Measurements from ENCODE around the gene PKIG. TPM values are rescaled to one million over a fixed set of nuclear protein-coding genes. Genes with fewer than 3 reads are reported as not detected.

Gene PKIG
- total and polyA plus RNA-seq, 9 of the 15 experiments (the other 6 are each of a cell fraction or from before 2014, with no cell fraction given), result 0.13 to 7.0 (median 4.7) TPM

DNA sequence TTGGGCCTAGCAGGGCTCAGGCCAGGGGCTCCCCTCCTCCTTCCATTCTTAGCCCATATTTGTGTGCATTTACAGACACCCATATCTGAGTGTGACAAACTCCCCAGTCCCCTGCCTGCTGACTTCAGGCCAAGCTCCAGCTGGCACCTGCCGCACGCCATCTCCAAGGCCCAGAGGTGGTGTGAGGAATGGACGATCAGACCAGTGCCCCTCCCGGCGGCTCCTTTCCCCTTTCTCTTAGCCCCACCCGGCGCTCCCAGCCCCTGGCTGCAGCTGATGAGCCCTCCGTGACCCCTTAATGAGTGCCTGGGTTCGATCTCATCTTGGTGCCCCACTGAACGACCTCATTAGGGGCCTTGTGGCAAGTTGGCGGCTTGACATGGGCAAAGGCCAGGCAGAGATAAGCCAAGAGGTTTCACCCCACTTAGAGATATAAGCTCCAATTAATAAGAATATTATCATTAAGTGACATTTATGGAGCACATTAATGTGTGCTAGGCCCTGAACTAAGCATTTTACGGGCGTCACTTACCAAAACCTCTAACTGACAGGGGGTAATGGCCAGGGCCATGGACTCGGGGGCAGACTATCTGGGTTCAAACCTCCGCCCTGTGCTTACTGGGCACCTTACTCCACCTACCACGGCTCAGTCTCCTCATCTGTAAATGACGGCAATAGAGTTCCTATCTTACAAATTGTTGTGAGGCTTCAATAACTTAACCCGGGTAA lies 51.7 kb downstream of the PKIG start:
- in situ Hi-C loops (cut with MboI), result no loop called here
- no peak overlapping the region for H3K4me3 ChIP-seq
- H3K36me3 ChIP-seq (ENCODE audit: control insufficient read depth, insufficient read depth, low read length), result no peaks in the 10 kb centered on the region
- DNase-seq (ENCODE audit: extremely low read depth in 1 of 4, low spot score in 3 of 4), result no peak
- peaks cover 0 to 3% of the 10 kb centered on the region in 2 experiments; a peak in 2 of 5 replicates for H3K4me1 ChIP-seq (replicated peaks in 1 of 2; ENCODE audit: control insufficient read depth in 2 of 2, insufficient read depth in 2 of 2, low read length in 2 of 2)
- intact Hi-C loops (cut with micrococcal nuclease), result no loop called here
- peaks cover 0 to 7% of the 10 kb centered on the region in 2 experiments; a peak in 3 of 5 replicates for H3K27me3 ChIP-seq (ENCODE audit: control insufficient read depth in 2 of 2, insufficient read depth in 2 of 2, low read length in 2 of 2)
- H3K9me1 ChIP-seq (ENCODE audit: control insufficient read depth, insufficient read depth, low read length), result peaks cover 3% of the 10 kb centered on the region
- H3K9me3 ChIP-seq (replicated peaks; ENCODE audit: control insufficient read depth, insufficient read depth, low read depth, low read length), result no peaks in the 10 kb centered on the region
- no peak overlapping the region for H3K4me2 ChIP-seq (ENCODE audit: insufficient read depth, low read length)
- H4K20me1 ChIP-seq (replicated peaks; ENCODE audit: control insufficient read depth, insufficient read depth, low read length), result no peaks in the 10 kb centered on the region
- no TSS peak for BruUV-seq (replicated peaks)
- no peak for ATAC-seq
- H3K27ac ChIP-seq (ENCODE audit: extremely low read depth, low read depth, low read length), result no peak overlapping the region
- H3K79me2 ChIP-seq (ENCODE audit: control insufficient read depth, insufficient read depth, low read length), result no peaks in the 10 kb centered on the region
- ChIA-PET POLR2A (interaction anchor here (0.6 to 1.4 kb wide), 2 partner anchors 11 to 224 kb away, joined by 4 read pairs; no protein-coding TSS in a partner anchor), CTCF (ENCODE audit: low intra/inter-chr PET ratio) (no interaction called here)
- FAIRE-seq, result no peak
- no peak overlapping the region; a peak in 1 of 4 replicates for H3K9ac ChIP-seq (ENCODE audit: insufficient read depth in 1 of 2, low read depth in 2 of 2, low read length in 2 of 2)
- no peak overlapping the region for H2AFZ ChIP-seq (ENCODE audit: low read depth, low read length)
- 60% methylated on average over 11 of the region's 18 CpGs for whole genome bisulfite sequencing (ENCODE audit: insufficient coverage, low coverage, missing lambda C conversion rate)
- TF ChIP-seq, protein P1, sequence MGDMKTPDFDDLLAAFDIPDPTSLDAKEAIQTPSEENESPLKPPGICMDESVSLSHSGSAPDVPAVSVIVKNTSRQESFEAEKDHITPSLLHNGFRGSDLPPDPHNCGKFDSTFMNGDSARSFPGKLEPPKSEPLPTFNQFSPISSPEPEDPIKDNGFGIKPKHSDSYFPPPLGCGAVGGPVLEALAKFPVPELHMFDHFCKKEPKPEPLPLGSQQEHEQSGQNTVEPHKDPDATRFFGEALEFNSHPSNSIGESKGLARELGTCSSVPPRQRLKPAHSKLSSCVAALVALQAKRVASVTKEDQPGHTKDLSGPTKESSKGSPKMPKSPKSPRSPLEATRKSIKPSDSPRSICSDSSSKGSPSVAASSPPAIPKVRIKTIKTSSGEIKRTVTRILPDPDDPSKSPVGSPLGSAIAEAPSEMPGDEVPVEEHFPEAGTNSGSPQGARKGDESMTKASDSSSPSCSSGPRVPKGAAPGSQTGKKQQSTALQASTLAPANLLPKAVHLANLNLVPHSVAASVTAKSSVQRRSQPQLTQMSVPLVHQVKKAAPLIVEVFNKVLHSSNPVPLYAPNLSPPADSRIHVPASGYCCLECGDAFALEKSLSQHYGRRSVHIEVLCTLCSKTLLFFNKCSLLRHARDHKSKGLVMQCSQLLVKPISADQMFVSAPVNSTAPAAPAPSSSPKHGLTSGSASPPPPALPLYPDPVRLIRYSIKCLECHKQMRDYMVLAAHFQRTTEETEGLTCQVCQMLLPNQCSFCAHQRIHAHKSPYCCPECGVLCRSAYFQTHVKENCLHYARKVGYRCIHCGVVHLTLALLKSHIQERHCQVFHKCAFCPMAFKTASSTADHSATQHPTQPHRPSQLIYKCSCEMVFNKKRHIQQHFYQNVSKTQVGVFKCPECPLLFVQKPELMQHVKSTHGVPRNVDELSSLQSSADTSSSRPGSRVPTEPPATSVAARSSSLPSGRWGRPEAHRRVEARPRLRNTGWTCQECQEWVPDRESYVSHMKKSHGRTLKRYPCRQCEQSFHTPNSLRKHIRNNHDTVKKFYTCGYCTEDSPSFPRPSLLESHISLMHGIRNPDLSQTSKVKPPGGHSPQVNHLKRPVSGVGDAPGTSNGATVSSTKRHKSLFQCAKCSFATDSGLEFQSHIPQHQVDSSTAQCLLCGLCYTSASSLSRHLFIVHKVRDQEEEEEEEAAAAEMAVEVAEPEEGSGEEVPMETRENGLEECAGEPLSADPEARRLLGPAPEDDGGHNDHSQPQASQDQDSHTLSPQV (IDR thresholded peaks at IDR 0.05), result no peak
- TF ChIP-seq ZNF253 (CRISPR knock-in tag; conservative IDR thresholded peaks at IDR 0.05) (no peak), FOXP1 (CRISPR knock-in tag; IDR thresholded peaks at IDR 0.05) (no peak), SMAD2 (IDR thresholded peaks at IDR 0.05; ENCODE audit: low read depth, low read length) (no peak), CEBPG (CRISPR knock-in tag; IDR thresholded peaks at IDR 0.05) (no peak), CEBPG (tag; conservative IDR thresholded peaks at IDR 0.05 in 1 of 2, IDR thresholded peaks at IDR 0.05 in 1 of 2) (no peak), CBFB (CRISPR knock-in tag; IDR thresholded peaks at IDR 0.05) (no peak), POLR2A (conservative IDR thresholded peaks at IDR 0.05) (no peak), KLF10 (CRISPR knock-in tag; IDR thresholded peaks at IDR 0.05) (no peak)
- TF ChIP-seq, protein P2, sequence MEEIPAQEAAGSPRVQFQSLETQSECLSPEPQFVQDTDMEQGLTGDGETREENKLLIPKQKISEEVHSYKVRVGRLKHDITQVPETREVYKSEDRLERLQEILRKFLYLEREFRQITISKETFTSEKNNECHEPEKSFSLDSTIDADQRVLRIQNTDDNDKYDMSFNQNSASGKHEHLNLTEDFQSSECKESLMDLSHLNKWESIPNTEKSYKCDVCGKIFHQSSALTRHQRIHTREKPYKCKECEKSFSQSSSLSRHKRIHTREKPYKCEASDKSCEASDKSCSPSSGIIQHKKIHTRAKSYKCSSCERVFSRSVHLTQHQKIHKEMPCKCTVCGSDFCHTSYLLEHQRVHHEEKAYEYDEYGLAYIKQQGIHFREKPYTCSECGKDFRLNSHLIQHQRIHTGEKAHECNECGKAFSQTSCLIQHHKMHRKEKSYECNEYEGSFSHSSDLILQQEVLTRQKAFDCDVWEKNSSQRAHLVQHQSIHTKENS (CRISPR knock-in tag; IDR thresholded peaks at IDR 0.05), result no peak
- TF ChIP-seq, protein P3, sequence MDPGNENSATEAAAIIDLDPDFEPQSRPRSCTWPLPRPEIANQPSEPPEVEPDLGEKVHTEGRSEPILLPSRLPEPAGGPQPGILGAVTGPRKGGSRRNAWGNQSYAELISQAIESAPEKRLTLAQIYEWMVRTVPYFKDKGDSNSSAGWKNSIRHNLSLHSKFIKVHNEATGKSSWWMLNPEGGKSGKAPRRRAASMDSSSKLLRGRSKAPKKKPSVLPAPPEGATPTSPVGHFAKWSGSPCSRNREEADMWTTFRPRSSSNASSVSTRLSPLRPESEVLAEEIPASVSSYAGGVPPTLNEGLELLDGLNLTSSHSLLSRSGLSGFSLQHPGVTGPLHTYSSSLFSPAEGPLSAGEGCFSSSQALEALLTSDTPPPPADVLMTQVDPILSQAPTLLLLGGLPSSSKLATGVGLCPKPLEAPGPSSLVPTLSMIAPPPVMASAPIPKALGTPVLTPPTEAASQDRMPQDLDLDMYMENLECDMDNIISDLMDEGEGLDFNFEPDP (CRISPR knock-in tag; IDR thresholded peaks at IDR 0.05), result no peak
- TF ChIP-seq, protein P4, sequence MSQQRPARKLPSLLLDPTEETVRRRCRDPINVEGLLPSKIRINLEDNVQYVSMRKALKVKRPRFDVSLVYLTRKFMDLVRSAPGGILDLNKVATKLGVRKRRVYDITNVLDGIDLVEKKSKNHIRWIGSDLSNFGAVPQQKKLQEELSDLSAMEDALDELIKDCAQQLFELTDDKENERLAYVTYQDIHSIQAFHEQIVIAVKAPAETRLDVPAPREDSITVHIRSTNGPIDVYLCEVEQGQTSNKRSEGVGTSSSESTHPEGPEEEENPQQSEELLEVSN (IDR thresholded peaks at IDR 0.05; ENCODE audit: borderline replicate concordance in 1 of 2, extremely low read depth in 1 of 2, insufficient read depth in 1 of 2, insufficient read length in 1 of 2, low read depth in 1 of 2, low read length in 1 of 2, poor library complexity in 1 of 2, severe bottlenecking in 1 of 2), result no peak

Measured in K562 (cell line).